ENCODE results near the gene ZNF274. TPM values are rescaled to one million over a fixed set of nuclear protein-coding genes. Genes with fewer than 3 reads are reported as not detected.

The ZNF274 gene
- total and polyA plus RNA-seq, 9 of the 15 experiments (the other 6 are each of a cell fraction or from before 2014, with no cell fraction given): 5.2 to 37.0 (median 28.1) TPM

Other genes starting within 250 kb of the ZNF274 start
Only the 7 nearest of the 18 such genes appear.
- gene ZNF135, start 123.8 kb upstream of the ZNF274 start, total RNA-seq (2014; rRNA removed): not detected in 2 replicates
- not detected in 2 replicates for gene ZNF135, start 123.8 kb upstream of the ZNF274 start, total RNA-seq (2014; rRNA removed; fragmentation: Illumina TruSeq; extraction: Trizol)
- gene ZNF135, start 123.8 kb upstream of the ZNF274 start, total RNA-seq (2015; rRNA removed; fragmentation: Illumina TruSeq; extraction: Trizol): not detected in 2 replicates
- not detected in 2 replicates for gene ZNF135, start 123.8 kb upstream of the ZNF274 start, total RNA-seq (2021)
- gene ZNF135, start 123.8 kb upstream of the ZNF274 start, polyA plus RNA-seq (2011; rRNA removed): not detected in 2 replicates
- gene ZNF135, start 123.8 kb upstream of the ZNF274 start, polyA plus RNA-seq (2014; fragmentation: Illumina TruSeq; extraction: Trizol): not detected in 2 replicates
- gene ZNF135, start 123.8 kb upstream of the ZNF274 start, polyA plus RNA-seq (2014; fragmentation: Nextera tagmentation; extraction: Ambion mirVana): not detected
- gene ZNF135, start 123.8 kb upstream of the ZNF274 start, polyA plus RNA-seq (2014; rRNA removed): not detected in 2 replicates
- gene ZSCAN18, start 84.8 kb upstream of the ZNF274 start, total RNA-seq (2014; rRNA removed): 0.23 and 0.65 TPM in 2 replicates
- 0.07 and 0.35 TPM in 2 replicates for gene ZSCAN18, start 84.8 kb upstream of the ZNF274 start, total RNA-seq (2014; rRNA removed; fragmentation: Illumina TruSeq; extraction: Trizol)
- gene ZSCAN18, start 84.8 kb upstream of the ZNF274 start, total RNA-seq (2015; rRNA removed; fragmentation: Illumina TruSeq; extraction: Trizol): 0.14 and 0.30 TPM in 2 replicates
- gene ZSCAN18, start 84.8 kb upstream of the ZNF274 start, total RNA-seq (2021): 0.81 and 1.0 TPM in 2 replicates
- 0.38 and 0.43 TPM in 2 replicates for gene ZSCAN18, start 84.8 kb upstream of the ZNF274 start, polyA plus RNA-seq (2011; rRNA removed)
- gene ZSCAN18, start 84.8 kb upstream of the ZNF274 start, polyA plus RNA-seq (2014; fragmentation: Illumina TruSeq; extraction: Trizol): 0.40 and 0.48 TPM in 2 replicates
- under 1 TPM in 1 of 2 experiments, not detected in 1; 0.08 TPM for gene ZSCAN18, start 84.8 kb upstream of the ZNF274 start, polyA plus RNA-seq (2014; fragmentation: Nextera tagmentation; extraction: Ambion mirVana)
- gene ZSCAN18, start 84.8 kb upstream of the ZNF274 start, polyA plus RNA-seq (2014; rRNA removed): 0.71 and 1.9 TPM in 2 replicates
- 2.0 TPM in 2 replicates for gene ZNF329, start 32.3 kb upstream of the ZNF274 start, total RNA-seq (2014; rRNA removed)
- 3.6 and 4.2 TPM in 2 replicates for gene ZNF329, start 32.3 kb upstream of the ZNF274 start, total RNA-seq (2014; rRNA removed; fragmentation: Illumina TruSeq; extraction: Trizol)
- 3.0 and 3.3 TPM in 2 replicates for gene ZNF329, start 32.3 kb upstream of the ZNF274 start, total RNA-seq (2015; rRNA removed; fragmentation: Illumina TruSeq; extraction: Trizol)
- 2.2 TPM in 2 replicates for gene ZNF329, start 32.3 kb upstream of the ZNF274 start, total RNA-seq (2021)
- gene ZNF329, start 32.3 kb upstream of the ZNF274 start, polyA plus RNA-seq (2011; rRNA removed): 1.2 and 2.4 TPM in 2 replicates
- gene ZNF329, start 32.3 kb upstream of the ZNF274 start, polyA plus RNA-seq (2014; fragmentation: Illumina TruSeq; extraction: Trizol): 2.1 and 2.2 TPM in 2 replicates
- gene ZNF329, start 32.3 kb upstream of the ZNF274 start, polyA plus RNA-seq (2014; fragmentation: Nextera tagmentation; extraction: Ambion mirVana): 1 to 10 TPM in 1 of 2 experiments, under 1 TPM in 1; 0.21 to 1.0 TPM
- 1.2 and 2.0 TPM in 2 replicates for gene ZNF329, start 32.3 kb upstream of the ZNF274 start, polyA plus RNA-seq (2014; rRNA removed)
- 59.0 and 64.1 TPM in 2 replicates for gene ZNF544, start 45.9 kb downstream of the ZNF274 start, total RNA-seq (2014; rRNA removed)
- 51.3 and 53.5 TPM in 2 replicates for gene ZNF544, start 45.9 kb downstream of the ZNF274 start, total RNA-seq (2014; rRNA removed; fragmentation: Illumina TruSeq; extraction: Trizol)
- 37.8 and 39.4 TPM in 2 replicates for gene ZNF544, start 45.9 kb downstream of the ZNF274 start, total RNA-seq (2015; rRNA removed; fragmentation: Illumina TruSeq; extraction: Trizol)
- gene ZNF544, start 45.9 kb downstream of the ZNF274 start, total RNA-seq (2021): 37.5 and 43.6 TPM in 2 replicates
- 45.6 and 53.5 TPM in 2 replicates for gene ZNF544, start 45.9 kb downstream of the ZNF274 start, polyA plus RNA-seq (2011; rRNA removed)
- gene ZNF544, start 45.9 kb downstream of the ZNF274 start, polyA plus RNA-seq (2014; fragmentation: Illumina TruSeq; extraction: Trizol): 32.3 and 39.3 TPM in 2 replicates
- gene ZNF544, start 45.9 kb downstream of the ZNF274 start, polyA plus RNA-seq (2014; fragmentation: Nextera tagmentation; extraction: Ambion mirVana): 10 to 100 TPM; 23.6 to 28.6 TPM
- 41.4 and 53.8 TPM in 2 replicates for gene ZNF544, start 45.9 kb downstream of the ZNF274 start, polyA plus RNA-seq (2014; rRNA removed)
- 5.4 and 6.4 TPM in 2 replicates for gene ZNF8, start 95.9 kb downstream of the ZNF274 start, total RNA-seq (2014; rRNA removed)
- 5.4 and 5.6 TPM in 2 replicates for gene ZNF8, start 95.9 kb downstream of the ZNF274 start, total RNA-seq (2014; rRNA removed; fragmentation: Illumina TruSeq; extraction: Trizol)
- 5.6 and 5.8 TPM in 2 replicates for gene ZNF8, start 95.9 kb downstream of the ZNF274 start, total RNA-seq (2015; rRNA removed; fragmentation: Illumina TruSeq; extraction: Trizol)
- gene ZNF8, start 95.9 kb downstream of the ZNF274 start, total RNA-seq (2021): 7.0 and 7.7 TPM in 2 replicates
- gene ZNF8, start 95.9 kb downstream of the ZNF274 start, polyA plus RNA-seq (2011; rRNA removed): 4.7 and 6.4 TPM in 2 replicates
- 3.1 and 3.2 TPM in 2 replicates for gene ZNF8, start 95.9 kb downstream of the ZNF274 start, polyA plus RNA-seq (2014; fragmentation: Illumina TruSeq; extraction: Trizol)
- gene ZNF8, start 95.9 kb downstream of the ZNF274 start, polyA plus RNA-seq (2014; fragmentation: Nextera tagmentation; extraction: Ambion mirVana): 1 to 10 TPM in 1 of 2 experiments, under 1 TPM in 1; 0.71 to 1.0 TPM
- 3.7 and 3.8 TPM in 2 replicates for gene ZNF8, start 95.9 kb downstream of the ZNF274 start, polyA plus RNA-seq (2014; rRNA removed)
- 114 and 130 TPM in 2 replicates for gene ERVK3-1, start 122.3 kb downstream of the ZNF274 start, total RNA-seq (2014; rRNA removed)
- gene ERVK3-1, start 122.3 kb downstream of the ZNF274 start, total RNA-seq (2014; rRNA removed; fragmentation: Illumina TruSeq; extraction: Trizol): 111 and 114 TPM in 2 replicates
- gene ERVK3-1, start 122.3 kb downstream of the ZNF274 start, total RNA-seq (2015; rRNA removed; fragmentation: Illumina TruSeq; extraction: Trizol): 123 and 136 TPM in 2 replicates
- gene ERVK3-1, start 122.3 kb downstream of the ZNF274 start, total RNA-seq (2021): 84.5 and 90.3 TPM in 2 replicates
- 66.9 and 87.6 TPM in 2 replicates for gene ERVK3-1, start 122.3 kb downstream of the ZNF274 start, polyA plus RNA-seq (2011; rRNA removed)
- 136 and 153 TPM in 2 replicates for gene ERVK3-1, start 122.3 kb downstream of the ZNF274 start, polyA plus RNA-seq (2014; fragmentation: Illumina TruSeq; extraction: Trizol)
- 100 to 1,000 TPM; 261 to 299 TPM for gene ERVK3-1, start 122.3 kb downstream of the ZNF274 start, polyA plus RNA-seq (2014; fragmentation: Nextera tagmentation; extraction: Ambion mirVana)
- 109 and 119 TPM in 2 replicates for gene ERVK3-1, start 122.3 kb downstream of the ZNF274 start, polyA plus RNA-seq (2014; rRNA removed)
- 2.6 and 3.0 TPM in 2 replicates for gene ZSCAN22, start 143.9 kb downstream of the ZNF274 start, total RNA-seq (2014; rRNA removed)
- gene ZSCAN22, start 143.9 kb downstream of the ZNF274 start, total RNA-seq (2014; rRNA removed; fragmentation: Illumina TruSeq; extraction: Trizol): 3.0 and 3.1 TPM in 2 replicates
- gene ZSCAN22, start 143.9 kb downstream of the ZNF274 start, total RNA-seq (2015; rRNA removed; fragmentation: Illumina TruSeq; extraction: Trizol): 4.0 and 4.1 TPM in 2 replicates
- gene ZSCAN22, start 143.9 kb downstream of the ZNF274 start, total RNA-seq (2021): 5.3 and 5.4 TPM in 2 replicates
- 4.8 and 5.7 TPM in 2 replicates for gene ZSCAN22, start 143.9 kb downstream of the ZNF274 start, polyA plus RNA-seq (2011; rRNA removed)
- 3.0 and 3.2 TPM in 2 replicates for gene ZSCAN22, start 143.9 kb downstream of the ZNF274 start, polyA plus RNA-seq (2014; fragmentation: Illumina TruSeq; extraction: Trizol)
- 1 to 10 TPM in 1 of 2 experiments, under 1 TPM in 1; 0.98 to 1.9 TPM for gene ZSCAN22, start 143.9 kb downstream of the ZNF274 start, polyA plus RNA-seq (2014; fragmentation: Nextera tagmentation; extraction: Ambion mirVana)
- 2.5 and 2.7 TPM in 2 replicates for gene ZSCAN22, start 143.9 kb downstream of the ZNF274 start, polyA plus RNA-seq (2014; rRNA removed)